Tibial artery (tissue), 4 donors: ENCODE results near the gene SUSD1.

Source experiments
- DNase-seq, 2 donors: peaks; one replicate each; pipeline ENCODE4 v3.0.0-alpha.2; 2019
- H3K27ac ChIP-seq, 2 donors: fragments of 200-600 bp; sonication (generic) in 1 of 2; 1 replicate in 1 of 2; 2 replicates in 1 of 2; pipeline ENCODE4 v1.5.1; 2018 to 2019; ENCODE audit warnings: mild to moderate bottlenecking in 1 of 2
- H3K27me3 ChIP-seq, 2 donors: fragments of 200-600 bp; sonication (generic) in 1 of 2; one replicate each; pipeline versions ENCODE4 v1.5.1 to v1.6.0; 2016 to 2019
- H3K36me3 ChIP-seq, 3 donors: fragments of 200-600 bp; sonication (generic) in 2 of 3; one replicate each; pipeline ENCODE4 v1.5.1; 2016 to 2019; ENCODE audit warnings: mild to moderate bottlenecking in 2 of 3
- H3K4me1 ChIP-seq, 4 donors: fragments of 200-600 bp; sonication (generic) in 2 of 4; 1 replicate in 3 of 4; 2 replicates in 1 of 4; pipeline ENCODE4 v1.5.1; 2016 to 2019
- H3K4me3 ChIP-seq, 2 donors: fragments of 200-600 bp; sonication (generic) in 1 of 2; 1 replicate in 1 of 2; 2 replicates in 1 of 2; pipeline ENCODE4 v1.5.1; 2018 to 2019; ENCODE audit warnings: mild to moderate bottlenecking in 2 of 2
- H3K9me3 ChIP-seq, 3 donors: fragments of 200-600 bp; sonication (generic) in 1 of 3; one replicate each; pipeline ENCODE4 v1.5.1; 2016 to 2019
- intact Hi-C: fragments of 100-400 bp; cut with DNase I; formaldehyde crosslinking; loops from one replicate; pipeline ENCODE4 v1.15.0; 2023; ENCODE audit warnings: low total_unique reads
- TF ChIP-seq, protein P1 (sequence below), 2 experiments: fragments of 200-600 bp in 1 of 2; fragments of 450-650 bp in 1 of 2; IDR thresholded peaks; one replicate each; pipeline ENCODE4 v1.5.1; 2017 to 2019; ENCODE audit warnings: antibody characterized with exemption in 2 of 2, mild to moderate bottlenecking in 1 of 2, moderate library complexity in 1 of 2

The SUSD1 gene

DNA sequence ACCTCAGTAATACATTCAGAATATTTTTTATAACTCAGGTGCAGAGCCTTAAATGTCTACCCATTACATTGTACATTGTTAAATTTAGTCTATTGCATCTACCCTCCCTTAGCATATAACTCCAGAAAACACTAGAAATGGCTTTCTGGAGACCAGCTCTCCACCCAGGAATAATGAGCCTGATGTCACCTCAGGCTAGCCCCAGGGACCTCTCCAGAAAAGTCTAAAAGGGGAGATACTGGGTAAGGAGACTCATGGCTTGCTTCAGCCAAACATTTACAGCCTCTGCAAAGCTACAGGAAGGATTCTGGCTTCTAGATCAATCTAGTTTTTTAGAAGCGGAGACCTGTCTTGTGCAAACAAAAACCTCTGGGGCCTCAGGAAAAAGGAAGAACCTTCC is 13.8 kb upstream of the SUSD1 start:
- Histone ChIP-seq H3K27me3 (no peaks in the 10 kb centered on the region), H3K9me3 (no peaks in the 10 kb centered on the region), H3K27ac (no peak overlapping the region), H3K4me1 (peaks cover 0 to 7% (median 1%) of the 10 kb centered on the region in 4 donors), H3K4me3 (no peak overlapping the region), H3K36me3 (no peaks in the 10 kb centered on the region)
- TF ChIP-seq, protein P1, sequence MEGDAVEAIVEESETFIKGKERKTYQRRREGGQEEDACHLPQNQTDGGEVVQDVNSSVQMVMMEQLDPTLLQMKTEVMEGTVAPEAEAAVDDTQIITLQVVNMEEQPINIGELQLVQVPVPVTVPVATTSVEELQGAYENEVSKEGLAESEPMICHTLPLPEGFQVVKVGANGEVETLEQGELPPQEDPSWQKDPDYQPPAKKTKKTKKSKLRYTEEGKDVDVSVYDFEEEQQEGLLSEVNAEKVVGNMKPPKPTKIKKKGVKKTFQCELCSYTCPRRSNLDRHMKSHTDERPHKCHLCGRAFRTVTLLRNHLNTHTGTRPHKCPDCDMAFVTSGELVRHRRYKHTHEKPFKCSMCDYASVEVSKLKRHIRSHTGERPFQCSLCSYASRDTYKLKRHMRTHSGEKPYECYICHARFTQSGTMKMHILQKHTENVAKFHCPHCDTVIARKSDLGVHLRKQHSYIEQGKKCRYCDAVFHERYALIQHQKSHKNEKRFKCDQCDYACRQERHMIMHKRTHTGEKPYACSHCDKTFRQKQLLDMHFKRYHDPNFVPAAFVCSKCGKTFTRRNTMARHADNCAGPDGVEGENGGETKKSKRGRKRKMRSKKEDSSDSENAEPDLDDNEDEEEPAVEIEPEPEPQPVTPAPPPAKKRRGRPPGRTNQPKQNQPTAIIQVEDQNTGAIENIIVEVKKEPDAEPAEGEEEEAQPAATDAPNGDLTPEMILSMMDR (IDR thresholded peaks at IDR 0.05): no peak
- DNase-seq: no peak
- intact Hi-C loops: no loop called here

DNA sequence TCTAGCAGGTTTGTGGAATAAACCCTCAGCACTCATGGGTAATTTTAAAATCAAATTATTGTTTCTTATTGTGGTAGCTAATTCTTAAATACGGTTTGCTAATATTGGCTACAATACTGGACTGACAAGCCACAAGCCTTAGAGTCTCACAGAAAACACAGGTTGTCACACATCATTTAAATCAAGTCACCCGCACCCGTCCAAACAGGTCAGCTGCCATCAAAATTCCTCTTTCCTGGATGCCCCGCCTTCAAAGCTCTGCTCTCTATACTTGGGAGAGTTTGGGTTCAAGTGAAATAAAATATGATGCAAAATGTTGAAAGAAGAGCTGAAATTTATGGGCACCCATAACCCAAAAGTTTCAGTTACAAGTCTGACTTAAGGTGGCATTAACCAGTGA is 12.3 kb upstream of the SUSD1 start:
- intact Hi-C loops: no loop called here
- Histone ChIP-seq H3K9me3 (no peaks in the 10 kb centered on the region), H3K36me3 (no peaks in the 10 kb centered on the region), H3K27me3 (no peaks in the 10 kb centered on the region), H3K4me3 (no peak overlapping the region), H3K27ac (no peak overlapping the region), H3K4me1 (no peaks in the 10 kb centered on the region)
- TF ChIP-seq, protein P1 (IDR thresholded peaks at IDR 0.05): no peak
- no peak for DNase-seq

DNA sequence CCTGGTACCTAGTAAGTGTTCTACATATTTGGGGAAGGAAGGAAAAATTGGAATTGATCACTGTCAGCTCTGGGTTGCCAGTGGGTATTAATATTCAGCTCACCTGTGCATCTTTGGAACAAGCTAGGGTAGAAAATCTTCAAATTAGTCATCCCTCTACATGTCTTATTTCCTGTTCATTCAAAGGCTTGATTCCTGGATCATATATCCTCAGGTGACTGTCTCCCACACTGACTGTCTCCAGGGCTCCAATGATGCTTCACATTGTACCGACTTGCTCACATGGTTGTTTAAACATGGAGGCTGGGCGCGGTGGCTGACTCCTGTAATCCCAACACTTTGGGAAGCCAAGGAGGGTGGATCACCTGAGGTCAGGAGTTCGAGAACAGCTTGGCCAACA is 11.6 kb upstream of the SUSD1 start:
- Histone ChIP-seq H3K4me1 (no peaks in the 10 kb centered on the region), H3K27ac (no peak overlapping the region), H3K27me3 (no peaks in the 10 kb centered on the region), H3K4me3 (no peak overlapping the region), H3K9me3 (no peaks in the 10 kb centered on the region), H3K36me3 (no peaks in the 10 kb centered on the region)
- no peak for DNase-seq
- intact Hi-C loops: no loop called here
- TF ChIP-seq, protein P1 (IDR thresholded peaks at IDR 0.05): no peak

DNA sequence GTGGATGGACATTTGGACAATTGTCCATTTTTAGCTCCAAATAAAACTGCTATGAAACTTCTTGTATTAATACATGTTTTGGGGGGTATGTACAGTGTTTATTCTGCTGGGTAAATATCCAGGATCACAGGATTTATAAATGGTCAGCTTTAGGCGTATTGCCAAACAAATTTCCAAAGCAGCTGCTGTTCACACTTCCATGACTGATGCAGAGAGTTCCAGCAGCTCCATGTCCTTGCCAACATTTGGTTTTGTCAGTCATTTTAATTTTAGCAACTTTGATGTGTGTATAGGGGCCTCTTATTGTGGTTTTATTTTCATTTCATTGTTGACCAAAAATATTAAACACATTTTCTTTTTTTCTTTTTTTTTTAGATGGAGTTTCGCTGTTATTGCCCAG is 9.8 kb upstream of the SUSD1 start:
- Histone ChIP-seq H3K9me3 (no peaks in the 10 kb centered on the region), H3K27me3 (no peaks in the 10 kb centered on the region), H3K4me1 (no peaks in the 10 kb centered on the region), H3K36me3 (no peaks in the 10 kb centered on the region), H3K27ac (no peak overlapping the region), H3K4me3 (no peak overlapping the region)
- intact Hi-C loops: no loop called here
- TF ChIP-seq, protein P1 (IDR thresholded peaks at IDR 0.05): no peak
- no peak for DNase-seq

DNA sequence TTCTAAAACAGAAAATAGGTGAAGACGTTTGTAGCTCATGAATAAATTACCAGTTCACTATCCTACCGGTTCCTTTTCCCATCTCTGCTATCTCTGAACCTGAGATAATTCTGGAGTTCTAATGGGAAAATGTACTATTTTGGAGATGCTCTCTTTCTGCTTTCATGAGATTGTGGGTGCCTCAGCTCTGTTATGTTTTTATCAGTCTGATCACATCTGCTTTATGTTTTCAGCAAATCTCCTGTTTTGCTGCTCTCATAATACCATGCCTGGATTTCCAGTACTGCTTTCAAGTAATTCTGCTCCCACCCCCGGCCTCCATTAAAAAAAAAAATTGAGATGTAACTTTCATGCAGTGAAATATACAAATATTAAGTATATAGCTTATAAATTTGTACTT is 9.1 kb upstream of the SUSD1 start:
- Histone ChIP-seq H3K36me3 (no peaks in the 10 kb centered on the region), H3K9me3 (no peaks in the 10 kb centered on the region), H3K27me3 (no peaks in the 10 kb centered on the region), H3K4me3 (no peak overlapping the region), H3K4me1 (peaks cover 0 to 3% (median 0%) of the 10 kb centered on the region in 4 donors), H3K27ac (no peak overlapping the region)
- no peak for DNase-seq
- TF ChIP-seq, protein P1 (IDR thresholded peaks at IDR 0.05): no peak
- intact Hi-C loops: no loop called here

DNA sequence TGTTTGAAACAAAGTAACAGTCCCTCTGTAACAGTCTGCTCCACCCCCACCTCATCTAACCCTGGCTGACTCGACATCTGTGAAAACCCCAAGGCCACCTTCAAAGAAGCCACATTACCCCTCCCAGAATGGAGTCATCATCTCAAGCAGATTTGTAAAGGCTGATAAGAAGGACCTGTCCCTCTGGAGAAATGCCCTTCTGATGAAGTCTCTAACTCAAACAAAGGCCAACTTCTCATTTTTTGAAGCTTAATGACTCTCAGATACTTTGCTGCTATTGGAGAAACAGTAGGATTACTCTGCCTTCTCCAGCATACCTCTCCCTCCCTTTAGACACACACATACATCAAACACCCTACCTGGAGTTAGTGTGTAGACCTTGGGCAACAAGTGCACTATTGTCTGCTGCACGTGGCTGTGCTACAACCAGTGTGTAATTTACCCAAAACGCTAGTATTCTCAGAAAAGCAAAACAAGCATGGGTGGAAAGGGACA is 5.3 kb upstream of the SUSD1 start:
- intact Hi-C loops: no loop called here
- no peaks in the 10 kb centered on the region for H3K36me3 ChIP-seq
- H3K27ac ChIP-seq: no peak overlapping the region
- no peaks in the 10 kb centered on the region for H3K27me3 ChIP-seq
- H3K4me1 ChIP-seq: peaks cover 0 to 7% (median 0%) of the 10 kb centered on the region in 4 donors
- no peak overlapping the region for H3K4me3 ChIP-seq
- no peaks in the 10 kb centered on the region for H3K9me3 ChIP-seq
- no peak for DNase-seq
- TF ChIP-seq, protein P1 (IDR thresholded peaks at IDR 0.05): no peak
